ENCODE measurements around the gene MRPL20. TPM values are rescaled to one million over a fixed set of nuclear protein-coding genes. Genes with fewer than 3 reads are reported as not detected.

MRPL20 gene
- total and polyA plus RNA-seq, 4 donors, result 47.8 to 170 (median 74.0) TPM

DNA sequence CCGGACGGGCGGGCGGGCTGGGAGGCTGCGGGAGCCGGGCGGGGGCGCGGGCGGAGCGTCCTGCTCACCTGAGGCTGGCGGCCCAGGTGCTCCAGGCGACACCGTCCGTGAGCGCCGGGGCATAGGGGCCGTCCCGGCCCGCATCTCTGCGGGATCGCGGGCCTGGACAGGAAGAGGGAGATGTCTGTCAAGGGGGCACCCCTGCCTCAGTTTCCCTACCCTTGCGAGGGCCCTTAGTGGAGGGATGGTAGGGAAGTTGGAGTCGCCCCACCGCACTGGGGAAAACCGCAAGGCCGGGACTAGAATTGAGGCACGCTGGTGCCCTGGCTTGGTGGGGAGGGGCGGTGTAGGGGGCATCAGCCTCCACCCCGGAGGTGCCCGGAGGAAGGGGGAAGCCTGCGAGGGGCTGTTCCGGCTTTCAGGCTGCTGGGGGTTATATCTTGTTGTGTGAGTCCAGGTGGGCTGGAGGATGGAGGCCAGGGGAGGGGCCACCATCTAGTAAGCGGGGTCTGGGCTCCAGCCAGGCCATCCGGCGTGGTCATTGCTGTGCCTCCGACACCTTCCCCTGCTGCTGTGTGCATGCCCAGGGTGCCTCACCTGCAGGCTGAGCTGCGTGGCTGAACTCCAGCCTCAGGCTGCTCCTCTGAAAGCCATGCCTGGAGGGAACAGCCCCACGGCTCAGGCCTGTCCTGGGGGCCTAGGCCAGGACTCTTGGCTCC is 29.0 kb upstream of the MRPL20 start:
- Histone ChIP-seq H3K4me1 (ENCODE audit: control insufficient read depth in 4 of 4, insufficient read depth in 4 of 4, low read length in 3 of 4) (peaks cover 34 to 89% (median 68%) of the 10 kb centered on the region in 4 donors), H3K36me3 (ENCODE audit: control insufficient read depth in 4 of 4, insufficient read depth in 3 of 4, low read depth in 1 of 4, low read length in 3 of 4) (peaks cover 0 to 3% (median 0%) of the 10 kb centered on the region in 4 donors), H3K9ac (ENCODE audit: low read depth in 1 of 2, low read length in 2 of 2) (peak overlapping the region; percentile 5 to 28), H3K27ac (ENCODE audit: low read depth in 1 of 2, low read length in 2 of 2) (peak overlapping the region in 1 of 2 donors; percentile 62), H3K27me3 (ENCODE audit: control insufficient read depth in 4 of 4, insufficient read depth in 4 of 4, low read length in 3 of 4) (no peaks in the 10 kb centered on the region), H3K4me3 (ENCODE audit: low read depth in 1 of 3, low read length in 3 of 3) (peak overlapping the region; percentile 74 to 82 (median 75)), H3K9me3 (ENCODE audit: control insufficient read depth in 4 of 4, low read length in 3 of 4) (no peaks in the 10 kb centered on the region)
- TF ChIP-seq, protein P1, sequence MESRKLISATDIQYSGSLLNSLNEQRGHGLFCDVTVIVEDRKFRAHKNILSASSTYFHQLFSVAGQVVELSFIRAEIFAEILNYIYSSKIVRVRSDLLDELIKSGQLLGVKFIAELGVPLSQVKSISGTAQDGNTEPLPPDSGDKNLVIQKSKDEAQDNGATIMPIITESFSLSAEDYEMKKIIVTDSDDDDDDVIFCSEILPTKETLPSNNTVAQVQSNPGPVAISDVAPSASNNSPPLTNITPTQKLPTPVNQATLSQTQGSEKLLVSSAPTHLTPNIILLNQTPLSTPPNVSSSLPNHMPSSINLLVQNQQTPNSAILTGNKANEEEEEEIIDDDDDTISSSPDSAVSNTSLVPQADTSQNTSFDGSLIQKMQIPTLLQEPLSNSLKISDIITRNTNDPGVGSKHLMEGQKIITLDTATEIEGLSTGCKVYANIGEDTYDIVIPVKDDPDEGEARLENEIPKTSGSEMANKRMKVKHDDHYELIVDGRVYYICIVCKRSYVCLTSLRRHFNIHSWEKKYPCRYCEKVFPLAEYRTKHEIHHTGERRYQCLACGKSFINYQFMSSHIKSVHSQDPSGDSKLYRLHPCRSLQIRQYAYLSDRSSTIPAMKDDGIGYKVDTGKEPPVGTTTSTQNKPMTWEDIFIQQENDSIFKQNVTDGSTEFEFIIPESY (IDR thresholded peaks at IDR 0.05), result no peak
- TF ChIP-seq, protein P2, sequence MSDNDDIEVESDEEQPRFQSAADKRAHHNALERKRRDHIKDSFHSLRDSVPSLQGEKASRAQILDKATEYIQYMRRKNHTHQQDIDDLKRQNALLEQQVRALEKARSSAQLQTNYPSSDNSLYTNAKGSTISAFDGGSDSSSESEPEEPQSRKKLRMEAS (IDR thresholded peaks at IDR 0.05), result no peak
- no peak for TF ChIP-seq TAF1 (conservative IDR thresholded peaks at IDR 0.05)
- TF ChIP-seq GABPA (IDR thresholded peaks at IDR 0.05 in 1 of 2, conservative IDR thresholded peaks at IDR 0.05 in 1 of 2), result no peak
- TF ChIP-seq RAD21 (IDR thresholded peaks at IDR 0.05), result no peak
- TF ChIP-seq FOXA1 (IDR thresholded peaks at IDR 0.05), result no peak
- TF ChIP-seq, protein P3, sequence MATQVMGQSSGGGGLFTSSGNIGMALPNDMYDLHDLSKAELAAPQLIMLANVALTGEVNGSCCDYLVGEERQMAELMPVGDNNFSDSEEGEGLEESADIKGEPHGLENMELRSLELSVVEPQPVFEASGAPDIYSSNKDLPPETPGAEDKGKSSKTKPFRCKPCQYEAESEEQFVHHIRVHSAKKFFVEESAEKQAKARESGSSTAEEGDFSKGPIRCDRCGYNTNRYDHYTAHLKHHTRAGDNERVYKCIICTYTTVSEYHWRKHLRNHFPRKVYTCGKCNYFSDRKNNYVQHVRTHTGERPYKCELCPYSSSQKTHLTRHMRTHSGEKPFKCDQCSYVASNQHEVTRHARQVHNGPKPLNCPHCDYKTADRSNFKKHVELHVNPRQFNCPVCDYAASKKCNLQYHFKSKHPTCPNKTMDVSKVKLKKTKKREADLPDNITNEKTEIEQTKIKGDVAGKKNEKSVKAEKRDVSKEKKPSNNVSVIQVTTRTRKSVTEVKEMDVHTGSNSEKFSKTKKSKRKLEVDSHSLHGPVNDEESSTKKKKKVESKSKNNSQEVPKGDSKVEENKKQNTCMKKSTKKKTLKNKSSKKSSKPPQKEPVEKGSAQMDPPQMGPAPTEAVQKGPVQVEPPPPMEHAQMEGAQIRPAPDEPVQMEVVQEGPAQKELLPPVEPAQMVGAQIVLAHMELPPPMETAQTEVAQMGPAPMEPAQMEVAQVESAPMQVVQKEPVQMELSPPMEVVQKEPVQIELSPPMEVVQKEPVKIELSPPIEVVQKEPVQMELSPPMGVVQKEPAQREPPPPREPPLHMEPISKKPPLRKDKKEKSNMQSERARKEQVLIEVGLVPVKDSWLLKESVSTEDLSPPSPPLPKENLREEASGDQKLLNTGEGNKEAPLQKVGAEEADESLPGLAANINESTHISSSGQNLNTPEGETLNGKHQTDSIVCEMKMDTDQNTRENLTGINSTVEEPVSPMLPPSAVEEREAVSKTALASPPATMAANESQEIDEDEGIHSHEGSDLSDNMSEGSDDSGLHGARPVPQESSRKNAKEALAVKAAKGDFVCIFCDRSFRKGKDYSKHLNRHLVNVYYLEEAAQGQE (IDR thresholded peaks at IDR 0.05), result no peak
- TF ChIP-seq NR2F2 (IDR thresholded peaks at IDR 0.05), result no peak
- TF ChIP-seq JUND (IDR thresholded peaks at IDR 0.05), result no peak
- no peak for TF ChIP-seq RXRA (IDR thresholded peaks at IDR 0.05)
- no peak for TF ChIP-seq YY1 (IDR thresholded peaks at IDR 0.05)
- no peak for TF ChIP-seq SP1 (IDR thresholded peaks at IDR 0.05)
- TF ChIP-seq, protein P4, sequence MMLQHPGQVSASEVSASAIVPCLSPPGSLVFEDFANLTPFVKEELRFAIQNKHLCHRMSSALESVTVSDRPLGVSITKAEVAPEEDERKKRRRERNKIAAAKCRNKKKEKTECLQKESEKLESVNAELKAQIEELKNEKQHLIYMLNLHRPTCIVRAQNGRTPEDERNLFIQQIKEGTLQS (IDR thresholded peaks at IDR 0.05), result no peak
- no peak for DNase-seq (ENCODE audit: low spot score)
- 17% methylated on average over 40 of the region's 40 CpGs for WGBS

DNA sequence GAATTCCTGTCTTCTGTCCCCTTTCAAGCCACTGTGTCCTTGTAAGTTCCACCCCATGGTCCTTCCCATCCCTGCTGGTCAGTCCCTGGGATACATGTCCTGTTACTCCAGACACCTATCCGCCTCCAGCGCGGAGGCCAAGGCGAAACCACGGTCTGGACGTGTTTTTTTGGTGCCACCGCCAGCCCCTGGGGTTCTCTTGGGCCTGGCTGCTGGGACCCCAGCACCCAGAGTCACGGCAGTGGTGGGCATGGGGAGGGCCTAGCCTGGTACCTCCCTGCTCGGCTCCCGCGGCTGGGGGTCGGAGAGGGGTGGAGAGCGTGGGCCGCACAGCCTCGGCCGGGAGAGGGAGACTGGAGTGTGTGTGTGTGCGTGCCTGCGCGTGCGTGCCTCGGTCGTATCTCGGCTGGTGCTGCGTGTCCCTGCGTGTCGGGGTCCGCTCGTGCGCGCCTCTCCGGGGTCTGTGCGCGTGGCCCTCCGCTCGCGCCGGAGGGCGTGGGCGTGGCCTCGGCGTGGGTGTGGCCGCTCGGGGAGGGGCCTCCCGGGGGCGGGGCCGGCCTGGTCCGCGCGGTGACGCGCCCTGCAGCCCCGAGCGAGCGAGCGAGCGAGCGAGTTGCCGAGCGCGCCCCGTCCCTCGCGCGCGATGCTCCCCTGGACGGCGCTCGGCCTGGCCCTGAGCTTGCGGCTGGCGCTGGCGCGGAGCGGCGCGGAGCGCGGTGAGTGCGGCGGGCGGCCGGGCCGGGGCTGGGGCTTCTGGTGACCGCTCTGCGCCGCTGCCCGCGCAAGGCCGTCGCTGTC is 28.2 kb upstream of the MRPL20 start, which contains the start of gene VWA1:
Gene VWA1, plus strand, starts transcription at position 585 of the 798 bp plus-strand sequence. Its CDS starts 59 bp downstream, at position 644.
- Histone ChIP-seq H3K4me1 (ENCODE audit: control insufficient read depth in 4 of 4, insufficient read depth in 4 of 4, low read length in 3 of 4) (peaks cover 40 to 88% (median 68%) of the 10 kb centered on the region in 4 donors), H3K9me3 (ENCODE audit: control insufficient read depth in 4 of 4, low read length in 3 of 4) (no peaks in the 10 kb centered on the region), H3K36me3 (ENCODE audit: control insufficient read depth in 4 of 4, insufficient read depth in 3 of 4, low read depth in 1 of 4, low read length in 3 of 4) (peaks cover 0 to 3% (median 0%) of the 10 kb centered on the region in 4 donors), H3K4me3 (ENCODE audit: low read depth in 1 of 3, low read length in 3 of 3) (peak within 1 kb of the TSS; percentile 74 to 82 (median 75)), H3K27me3 (ENCODE audit: control insufficient read depth in 4 of 4, insufficient read depth in 4 of 4, low read length in 3 of 4) (no peaks in the 10 kb centered on the region), H3K27ac (ENCODE audit: low read depth in 1 of 2, low read length in 2 of 2) (peak within 1 kb of the TSS; percentile 86 to 87), H3K9ac (ENCODE audit: low read depth in 1 of 2, low read length in 2 of 2) (peak within 1 kb of the TSS; percentile 5 to 28)
- 14% methylated on average over 89 of the region's 89 CpGs for WGBS
- peak; percentile 78 for DNase-seq (ENCODE audit: low spot score)
- TF ChIP-seq, protein P5, sequence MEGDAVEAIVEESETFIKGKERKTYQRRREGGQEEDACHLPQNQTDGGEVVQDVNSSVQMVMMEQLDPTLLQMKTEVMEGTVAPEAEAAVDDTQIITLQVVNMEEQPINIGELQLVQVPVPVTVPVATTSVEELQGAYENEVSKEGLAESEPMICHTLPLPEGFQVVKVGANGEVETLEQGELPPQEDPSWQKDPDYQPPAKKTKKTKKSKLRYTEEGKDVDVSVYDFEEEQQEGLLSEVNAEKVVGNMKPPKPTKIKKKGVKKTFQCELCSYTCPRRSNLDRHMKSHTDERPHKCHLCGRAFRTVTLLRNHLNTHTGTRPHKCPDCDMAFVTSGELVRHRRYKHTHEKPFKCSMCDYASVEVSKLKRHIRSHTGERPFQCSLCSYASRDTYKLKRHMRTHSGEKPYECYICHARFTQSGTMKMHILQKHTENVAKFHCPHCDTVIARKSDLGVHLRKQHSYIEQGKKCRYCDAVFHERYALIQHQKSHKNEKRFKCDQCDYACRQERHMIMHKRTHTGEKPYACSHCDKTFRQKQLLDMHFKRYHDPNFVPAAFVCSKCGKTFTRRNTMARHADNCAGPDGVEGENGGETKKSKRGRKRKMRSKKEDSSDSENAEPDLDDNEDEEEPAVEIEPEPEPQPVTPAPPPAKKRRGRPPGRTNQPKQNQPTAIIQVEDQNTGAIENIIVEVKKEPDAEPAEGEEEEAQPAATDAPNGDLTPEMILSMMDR (IDR thresholded peaks at IDR 0.05; ENCODE audit: low read depth, low read length, missing input control), result no peak
- TF ChIP-seq JUND (IDR thresholded peaks at IDR 0.05), result no peak
- no peak for TF ChIP-seq FOXA1 (IDR thresholded peaks at IDR 0.05)
- TF ChIP-seq, protein P3 (IDR thresholded peaks at IDR 0.05), result no peak
- no peak for TF ChIP-seq NR2F2 (IDR thresholded peaks at IDR 0.05)
- TF ChIP-seq RXRA (IDR thresholded peaks at IDR 0.05), result no peak
- TF ChIP-seq TAF1 (conservative IDR thresholded peaks at IDR 0.05), result no peak
- no peak for TF ChIP-seq SP1 (IDR thresholded peaks at IDR 0.05)
- no peak for TF ChIP-seq HNF4A (conservative IDR thresholded peaks at IDR 0.05)

All from liver (tissue), 9 donors.